Muscle layer of colon (tissue), 2 donors: ENCODE data around the gene EIF4E2.
A peak's percentile ranks its signal among the peaks of the same experiment; 100 is the strongest.

Experiments used
- H3K27ac ChIP-seq: one replicate; pipeline ENCODE4 v1.7.0; 2013; ENCODE audit warnings: low read depth, mild to moderate bottlenecking, low read length, moderate library complexity
- H3K27me3 ChIP-seq, 2 donors: one replicate each; pipeline ENCODE4 v1.7.0; 2013; ENCODE audit warnings: low read length in 2 of 2, mild to moderate bottlenecking in 2 of 2; ENCODE audit not compliant: insufficient read depth in 2 of 2, control insufficient read depth in 1 of 2
- H3K36me3 ChIP-seq: one replicate; pipeline ENCODE4 v1.7.0; 2013; ENCODE audit warnings: mild to moderate bottlenecking, low read length; ENCODE audit not compliant: insufficient read depth
- H3K4me1 ChIP-seq: one replicate; pipeline ENCODE4 v1.7.0; 2013; ENCODE audit warnings: mild to moderate bottlenecking, low read length; ENCODE audit not compliant: insufficient read depth
- H3K4me3 ChIP-seq, 2 donors: one replicate each; pipeline ENCODE4 v1.7.0; 2013; ENCODE audit warnings: low read length in 2 of 2, low read depth in 1 of 2, mild to moderate bottlenecking in 1 of 2, moderate library complexity in 1 of 2
- H3K9ac ChIP-seq: one replicate; pipeline ENCODE4 v1.7.0; 2013; ENCODE audit warnings: low read length
- H3K9me3 ChIP-seq: one replicate; pipeline ENCODE4 v1.7.0; 2013; ENCODE audit warnings: mild to moderate bottlenecking, low read length
- donor health status: abdominal sarcoma.
- donor health status: Adenocarcinoma of cecum.

The EIF4E2 gene

GRCh38 chr2:232588680-232589585 is 38.4 kb downstream of the EIF4E2 start:
- H3K9me3 ChIP-seq, result no peaks in the 10 kb centered on the region
- no peak overlapping the region for H3K9ac ChIP-seq
- H3K4me1 ChIP-seq, result peaks cover 19% of the 10 kb centered on the region
- H3K27me3 ChIP-seq, result no peaks in the 10 kb centered on the region
- H3K36me3 ChIP-seq, result no peaks in the 10 kb centered on the region
- no peak overlapping the region for H3K27ac ChIP-seq
- H3K4me3 ChIP-seq, result peak overlapping the region in 1 of 2 donors; percentile 26

DNA sequence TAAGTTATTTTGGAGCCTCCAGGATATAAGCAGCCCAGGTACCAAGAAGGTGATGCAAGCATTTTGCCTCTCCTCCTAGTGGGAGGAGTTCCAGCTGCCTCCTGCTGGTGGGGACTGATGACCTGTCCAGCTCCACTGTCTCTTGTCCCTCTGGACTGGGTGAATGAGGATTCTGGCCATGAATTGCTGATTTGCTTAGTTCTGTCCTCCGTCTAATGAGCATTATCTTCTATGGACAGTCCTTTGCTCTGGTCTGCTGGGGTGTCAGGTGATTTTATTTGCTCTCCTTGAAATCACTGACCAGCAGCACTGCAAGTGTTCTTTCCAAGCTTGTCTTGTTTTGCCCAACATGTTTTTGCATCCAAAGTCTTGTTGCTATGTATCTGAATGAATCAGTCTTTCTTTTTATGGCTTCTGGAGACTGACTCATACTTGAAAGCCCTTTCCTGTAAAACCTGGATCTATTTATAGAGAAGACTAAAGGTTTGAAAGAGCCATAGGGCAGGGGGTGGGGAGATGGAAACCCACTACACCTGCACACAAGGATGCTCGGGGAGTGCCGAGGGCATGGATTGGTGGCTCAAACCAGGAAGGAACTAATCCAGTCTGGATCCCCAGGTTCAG is 42.4 kb downstream of the EIF4E2 start:
- Histone ChIP-seq H3K27ac (no peak overlapping the region), H3K9ac (no peak overlapping the region), H3K27me3 (no peaks in the 10 kb centered on the region)

GRCh38 chr2:232593982-232594381 is 43.5 kb downstream of the EIF4E2 start:
- Histone ChIP-seq H3K27ac (no peak overlapping the region), H3K36me3 (no peaks in the 10 kb centered on the region), H3K27me3 (no peaks in the 10 kb centered on the region), H3K9me3 (no peaks in the 10 kb centered on the region), H3K4me1 (peaks cover 15% of the 10 kb centered on the region), H3K4me3 (no peak overlapping the region), H3K9ac (no peak overlapping the region)

More for the DNA sequence above, 42.4 kb downstream of the EIF4E2 start:
- peaks cover 19% of the 10 kb centered on the region for H3K4me1 ChIP-seq
- H3K4me3 ChIP-seq, result no peak overlapping the region
- no peaks in the 10 kb centered on the region for H3K36me3 ChIP-seq
- H3K9me3 ChIP-seq, result no peaks in the 10 kb centered on the region

- peaks cover 11% of the 10 kb centered on the region for H3K4me1 ChIP-seq
- no peaks in the 10 kb centered on the region for H3K9me3 ChIP-seq
- H3K4me3 ChIP-seq, result no peak overlapping the region
- no peaks in the 10 kb centered on the region for H3K27me3 ChIP-seq
- no peaks in the 10 kb centered on the region for H3K36me3 ChIP-seq
- H3K27ac ChIP-seq, result no peak overlapping the region
- no peak overlapping the region for H3K9ac ChIP-seq
Observed at GRCh38 chr2:232597362-232598079, 47.0 kb downstream of the EIF4E2 start.

GRCh38 chr2:232598293-232598692 is 47.8 kb downstream of the EIF4E2 start:
- no peaks in the 10 kb centered on the region for H3K36me3 ChIP-seq
- no peaks in the 10 kb centered on the region for H3K27me3 ChIP-seq
- peaks cover 4% of the 10 kb centered on the region for H3K4me1 ChIP-seq
- H3K9ac ChIP-seq, result no peak overlapping the region
- no peaks in the 10 kb centered on the region for H3K9me3 ChIP-seq
- H3K4me3 ChIP-seq, result no peak overlapping the region
- no peak overlapping the region for H3K27ac ChIP-seq

- H3K27ac ChIP-seq, result no peak overlapping the region
- no peak overlapping the region for H3K4me3 ChIP-seq
- H3K27me3 ChIP-seq, result no peaks in the 10 kb centered on the region
- H3K9ac ChIP-seq, result no peak overlapping the region
- no peaks in the 10 kb centered on the region for H3K36me3 ChIP-seq
- H3K9me3 ChIP-seq, result no peaks in the 10 kb centered on the region
- no peaks in the 10 kb centered on the region for H3K4me1 ChIP-seq
Observed at GRCh38 chr2:232600053-232600773, 49.7 kb downstream of the EIF4E2 start.

DNA sequence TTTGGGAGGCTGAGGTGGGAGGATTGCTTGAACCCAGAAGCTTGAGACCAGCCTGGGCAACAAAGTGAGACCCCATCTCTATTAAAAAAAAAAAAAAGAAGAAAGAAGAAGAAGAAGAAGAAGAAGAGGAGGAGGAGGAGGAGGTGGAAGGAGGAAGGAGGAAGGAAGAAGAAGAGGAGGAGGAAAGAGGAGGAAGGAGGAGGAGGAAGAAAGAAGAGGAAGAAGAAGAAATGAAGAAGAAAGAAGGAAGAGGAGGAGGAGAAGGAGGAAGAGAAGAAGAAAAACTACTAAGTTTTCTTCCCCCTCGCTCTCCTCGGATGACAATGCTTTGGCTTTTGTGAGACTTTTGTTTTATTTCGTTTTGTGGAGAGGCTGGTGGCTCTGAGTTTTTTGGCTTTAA is 52.8 kb downstream of the EIF4E2 start:
- Histone ChIP-seq H3K9me3 (no peaks in the 10 kb centered on the region), H3K27me3 (no peaks in the 10 kb centered on the region), H3K36me3 (no peaks in the 10 kb centered on the region), H3K9ac (no peak overlapping the region), H3K4me3 (no peak overlapping the region), H3K4me1 (no peaks in the 10 kb centered on the region), H3K27ac (no peak overlapping the region)

- Histone ChIP-seq H3K4me1 (no peaks in the 10 kb centered on the region), H3K36me3 (no peaks in the 10 kb centered on the region), H3K4me3 (no peak overlapping the region), H3K27me3 (no peaks in the 10 kb centered on the region), H3K9ac (no peak overlapping the region), H3K9me3 (no peaks in the 10 kb centered on the region), H3K27ac (no peak overlapping the region)
Observed at GRCh38 chr2:232604535-232604934, 54.0 kb downstream of the EIF4E2 start.

- no peaks in the 10 kb centered on the region for H3K9me3 ChIP-seq
- no peak overlapping the region for H3K9ac ChIP-seq
- H3K4me1 ChIP-seq, result no peaks in the 10 kb centered on the region
- no peaks in the 10 kb centered on the region for H3K36me3 ChIP-seq
- no peaks in the 10 kb centered on the region for H3K27me3 ChIP-seq
- no peak overlapping the region for H3K4me3 ChIP-seq
- H3K27ac ChIP-seq, result no peak overlapping the region
Observed at GRCh38 chr2:232607011-232607410, 56.5 kb downstream of the EIF4E2 start.

DNA sequence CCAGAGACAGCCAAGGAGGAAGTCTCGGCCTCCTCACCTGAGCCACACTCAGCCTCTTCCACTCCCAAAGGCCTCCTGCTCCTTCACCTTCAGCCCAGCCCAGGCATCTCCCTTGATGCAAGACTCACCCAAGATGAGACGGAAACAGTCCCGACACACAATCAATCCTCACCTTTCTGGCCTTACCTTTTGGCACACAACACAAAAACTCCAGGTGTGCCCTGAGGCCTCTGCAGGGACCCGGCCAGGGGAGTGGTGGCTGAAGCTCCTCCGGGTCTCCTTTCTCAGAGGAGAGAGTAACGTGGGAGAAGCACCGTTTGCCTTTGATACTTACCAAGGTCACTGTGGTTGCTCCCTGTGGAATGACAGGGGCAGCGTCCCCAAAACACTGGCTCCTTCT is 59.1 kb downstream of the EIF4E2 start:
- Histone ChIP-seq H3K9me3 (no peaks in the 10 kb centered on the region), H3K4me1 (no peaks in the 10 kb centered on the region), H3K36me3 (no peaks in the 10 kb centered on the region), H3K27me3 (no peaks in the 10 kb centered on the region), H3K9ac (no peak overlapping the region), H3K27ac (no peak overlapping the region), H3K4me3 (no peak overlapping the region)

- Histone ChIP-seq H3K27me3 (no peaks in the 10 kb centered on the region), H3K4me3 (no peak overlapping the region), H3K4me1 (no peaks in the 10 kb centered on the region), H3K27ac (no peak overlapping the region), H3K36me3 (no peaks in the 10 kb centered on the region), H3K9ac (no peak overlapping the region), H3K9me3 (no peaks in the 10 kb centered on the region)
Observed at GRCh38 chr2:232610081-232610480, 59.6 kb downstream of the EIF4E2 start.
